GM18502 (cell line): ENCODE results near the gene FNDC3B.

Experiments used
- ATAC-seq: cut with Tn5 transposase; IDR thresholded peaks from one replicate; pipeline ENCODE4 v1.9.1; 2021; ENCODE audit warnings: mild to moderate bottlenecking; ENCODE audit not compliant: unreplicated experiment, poor library complexity

Gene FNDC3B

DNA sequence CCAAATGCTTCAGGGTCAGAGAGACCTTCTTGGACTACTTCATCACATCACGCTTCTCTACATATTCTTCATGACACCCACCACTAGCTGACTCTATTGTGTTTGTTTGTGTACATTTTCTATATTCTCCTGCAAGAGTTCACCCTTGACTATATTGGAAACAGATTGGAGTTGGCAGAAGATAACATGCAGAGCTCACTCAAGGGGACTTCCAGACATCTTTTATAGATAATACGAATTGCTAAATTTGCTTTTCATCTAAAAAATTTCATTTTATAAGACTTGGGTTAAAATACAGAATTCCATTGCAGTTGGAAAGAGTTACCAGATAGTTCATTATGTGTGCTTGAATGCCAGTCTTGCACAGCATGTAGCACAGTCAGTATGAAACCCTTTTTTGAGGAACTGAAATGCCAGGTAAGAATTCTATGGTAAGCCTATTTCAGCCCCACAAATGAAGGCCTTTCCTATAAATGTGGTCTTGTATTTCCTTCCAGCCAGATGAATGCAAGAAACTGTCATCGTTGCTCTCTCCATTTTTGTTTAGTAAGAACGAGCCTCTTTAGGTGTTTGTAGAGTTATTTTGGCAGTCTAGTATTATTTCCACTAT, 231.3 kb downstream of the FNDC3B start:
- ATAC-seq: peak; percentile 98

DNA sequence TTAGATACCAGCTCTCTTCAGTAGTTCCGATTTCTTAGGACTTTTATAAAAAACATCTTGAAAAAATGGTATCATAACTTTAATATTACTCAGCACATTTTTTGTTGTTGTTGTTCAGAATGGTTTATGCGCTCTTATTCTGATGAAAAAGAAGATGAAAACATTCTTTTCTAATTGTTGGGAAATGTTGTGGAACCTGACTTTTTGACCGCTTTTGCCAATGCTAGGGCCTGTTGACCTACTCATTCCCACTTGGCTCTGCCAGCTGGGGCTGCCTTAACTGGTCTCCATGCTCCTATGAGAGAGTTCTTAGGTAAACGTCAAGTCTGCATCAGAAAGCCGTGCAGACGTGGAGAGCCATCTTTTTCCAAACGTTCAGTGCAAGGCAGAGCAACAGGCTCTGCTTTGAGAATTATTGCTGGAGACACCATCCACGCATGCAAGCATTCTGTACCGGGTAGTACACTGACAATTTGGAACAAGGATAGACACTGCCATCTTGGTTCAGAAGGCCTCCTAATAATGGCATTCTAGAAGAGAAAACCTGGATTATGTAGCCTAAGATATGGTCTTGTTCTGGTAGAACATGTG, 232.1 kb downstream of the FNDC3B start:
- ATAC-seq: no peak

DNA sequence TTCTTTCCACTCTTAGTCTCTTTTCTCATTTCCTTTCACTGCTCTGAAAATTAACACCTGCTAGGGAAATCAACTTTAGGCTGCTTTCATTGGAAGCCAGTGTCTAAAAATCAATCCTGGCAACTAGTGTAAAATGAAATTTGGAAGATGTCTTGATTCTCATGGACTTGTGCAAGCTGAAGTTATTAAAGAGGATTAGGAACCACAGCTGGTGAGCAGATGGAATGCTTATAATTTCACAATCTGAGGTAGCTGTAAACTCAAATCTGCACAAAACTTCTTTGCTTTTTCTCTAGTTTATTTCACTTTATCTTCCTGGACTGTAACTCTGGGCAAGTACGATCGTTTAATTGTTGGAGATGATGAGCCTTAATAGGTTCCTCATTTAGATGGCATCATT, 233.3 kb downstream of the FNDC3B start:
- no peak for ATAC-seq

DNA sequence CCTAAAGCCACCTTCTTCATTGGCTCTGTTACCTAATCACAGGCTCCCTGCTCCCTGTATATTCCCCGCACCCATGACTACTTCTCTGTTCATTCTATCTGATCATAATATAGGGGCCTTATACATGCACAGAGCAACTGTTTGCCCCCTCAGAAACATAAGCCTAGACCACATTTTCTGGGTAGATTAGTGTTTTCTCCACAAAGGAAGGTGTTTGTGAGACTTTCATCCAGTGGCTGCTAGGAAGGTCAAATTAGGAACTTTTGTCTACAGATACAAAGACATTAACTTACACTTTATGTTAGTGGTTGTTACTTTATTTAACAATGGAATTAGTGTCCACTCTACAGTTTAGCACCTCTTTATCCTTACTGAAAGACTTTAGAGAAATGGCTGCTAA, 234.0 kb downstream of the FNDC3B start:
- no peak for ATAC-seq

- ATAC-seq: no peak
Observed at GRCh38 chr3:172274906-172275305, 235.5 kb downstream of the FNDC3B start.

- ATAC-seq: no peak
Observed at GRCh38 chr3:172275586-172275985, 236.2 kb downstream of the FNDC3B start.

DNA sequence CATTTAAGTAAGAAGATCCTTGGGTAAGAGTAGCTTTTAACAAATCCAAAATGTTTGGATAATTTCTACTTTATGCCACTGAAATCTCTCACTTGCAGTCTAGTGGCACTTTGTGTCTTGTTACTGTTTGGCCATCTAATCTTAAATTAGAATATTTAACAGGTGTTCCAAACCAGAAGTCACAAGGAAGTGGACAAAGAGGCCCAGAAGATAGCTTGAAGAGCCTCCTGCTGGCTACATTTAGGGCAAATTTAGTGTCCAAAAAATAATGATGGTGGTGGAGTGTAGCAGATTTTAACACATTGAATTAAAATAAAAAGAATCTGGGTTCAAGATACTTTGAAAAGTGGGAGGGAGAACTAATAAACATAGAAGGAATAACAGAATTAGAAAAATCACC, 236.7 kb downstream of the FNDC3B start:
- no peak for ATAC-seq

GRCh38 chr3:172277151-172277652, 237.8 kb downstream of the FNDC3B start:
- no peak for ATAC-seq

- ATAC-seq: no peak
Observed at GRCh38 chr3:172279191-172279640, 239.8 kb downstream of the FNDC3B start.

- no peak for ATAC-seq
Observed at GRCh38 chr3:172279974-172280373, 240.6 kb downstream of the FNDC3B start.

DNA sequence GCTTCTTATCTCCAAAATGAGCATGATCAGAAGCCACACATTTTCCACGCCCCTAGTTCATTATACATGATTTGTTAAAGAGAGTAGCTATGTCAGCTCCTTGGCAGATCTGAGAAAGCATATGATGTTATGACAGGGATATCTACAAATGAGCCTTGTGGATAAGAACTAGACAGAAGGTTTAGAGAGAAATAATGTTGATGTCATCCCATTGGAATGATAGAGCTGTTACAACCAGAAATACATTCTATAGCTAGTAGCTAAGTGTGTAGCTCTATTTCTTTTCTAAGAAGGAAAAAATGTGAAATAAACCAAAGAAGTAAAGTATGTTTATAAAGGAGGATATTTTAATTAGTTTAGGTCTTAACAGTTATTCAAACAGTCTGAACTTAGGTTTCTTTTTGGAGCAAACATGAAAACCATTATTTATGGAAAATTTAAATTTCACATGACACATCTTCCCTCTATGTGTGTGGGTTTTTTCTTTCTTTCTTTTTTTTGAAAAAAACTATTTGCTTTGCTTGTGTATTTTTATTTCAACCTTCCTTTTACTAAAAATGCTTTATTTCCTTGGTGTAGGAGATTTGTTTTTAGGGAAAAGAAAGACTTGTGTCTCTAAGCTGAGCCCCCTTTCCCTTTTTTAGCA, 241.2 kb downstream of the FNDC3B start:
- no peak for ATAC-seq

GRCh38 chr3:172281884-172282283, 242.5 kb downstream of the FNDC3B start:
- ATAC-seq: no peak

DNA sequence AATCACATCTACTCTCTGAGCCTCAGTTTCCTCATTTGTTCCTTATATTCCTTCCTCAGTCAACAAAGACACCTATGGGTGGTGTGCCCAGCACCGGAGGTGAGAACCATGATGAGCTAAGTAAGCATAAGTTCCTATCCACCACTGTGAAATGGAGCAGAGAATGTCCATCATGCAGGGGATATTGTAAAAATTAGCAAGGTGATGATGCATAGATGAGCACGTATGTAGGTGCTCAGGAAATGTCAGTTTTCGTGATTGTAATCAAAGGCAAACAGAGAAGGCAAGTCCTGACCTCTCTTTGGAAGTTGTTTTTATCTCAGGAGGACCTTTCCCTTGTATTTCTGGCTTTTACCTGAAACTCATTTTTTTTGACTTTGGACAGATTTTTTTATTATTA, 243.5 kb downstream of the FNDC3B start:
- no peak for ATAC-seq

DNA sequence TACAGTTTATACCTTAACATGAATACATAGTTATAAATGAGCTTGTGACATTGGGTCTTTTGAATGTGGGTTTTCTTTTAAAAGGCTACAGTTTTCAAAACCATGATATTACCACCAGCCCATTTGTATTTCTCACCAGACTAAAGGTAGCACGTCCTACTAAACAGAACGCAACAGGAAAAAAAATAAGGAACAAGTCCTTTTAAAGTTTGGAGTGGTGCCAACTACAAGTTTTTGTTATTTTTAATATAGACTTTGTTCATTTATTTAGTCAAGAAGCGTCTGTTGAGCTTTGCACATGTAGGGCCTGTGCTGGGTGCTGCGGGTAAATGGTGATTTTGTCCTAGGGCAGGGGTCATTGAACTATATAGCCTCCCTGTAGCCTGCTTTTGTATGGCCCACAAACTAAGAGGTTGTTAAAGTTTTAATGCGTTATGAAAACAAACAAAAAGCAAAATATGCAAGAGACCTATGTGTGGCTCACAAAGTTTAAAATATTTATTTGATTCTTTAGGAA, 244.5 kb downstream of the FNDC3B start:
- no peak for ATAC-seq

DNA sequence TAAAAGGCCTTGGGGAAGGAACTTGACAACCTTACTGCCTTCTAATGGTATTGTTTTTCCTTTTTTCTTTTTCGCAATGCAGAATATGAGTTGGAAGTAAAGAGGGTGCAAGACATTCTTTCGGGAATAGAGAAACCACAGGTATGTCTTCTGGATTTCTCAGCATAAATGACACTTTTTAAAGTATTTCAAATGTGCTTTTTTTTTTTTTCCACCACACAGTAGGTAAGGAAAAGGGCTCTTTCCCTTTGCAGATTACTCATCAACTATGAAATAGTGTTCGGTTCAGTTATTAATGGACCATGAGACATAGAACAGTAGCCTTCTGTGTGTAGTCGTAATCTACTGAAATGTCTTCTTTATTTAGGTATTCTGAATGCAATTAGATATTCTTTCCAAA, 246.5 kb downstream of the FNDC3B start:
- no peak for ATAC-seq

GRCh38 chr3:172286548-172287148, 247.3 kb downstream of the FNDC3B start:
- ATAC-seq: no peak

GRCh38 chr3:172287937-172288477, 248.6 kb downstream of the FNDC3B start:
- ATAC-seq: no peak

DNA sequence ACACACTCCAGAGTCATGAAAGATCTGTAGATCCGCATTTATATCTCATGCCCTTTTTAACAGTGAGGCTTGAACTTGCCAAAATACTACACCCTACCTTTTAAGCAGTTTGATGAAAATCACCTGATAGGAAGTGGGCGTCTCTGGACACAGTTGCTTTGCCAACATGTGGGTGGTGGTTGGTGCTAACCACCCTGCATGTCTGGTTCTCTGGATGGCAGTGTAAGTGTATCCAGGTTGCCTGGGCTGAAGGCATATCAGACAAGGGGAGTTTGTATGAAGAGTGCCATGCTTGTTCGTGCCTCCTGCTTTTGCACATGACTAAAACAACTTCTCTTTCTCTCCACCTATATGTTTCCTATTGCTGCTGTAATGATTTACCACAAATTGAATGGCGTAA, 249.3 kb downstream of the FNDC3B start:
- ATAC-seq: no peak

- ATAC-seq: peak; percentile 73
Observed at GRCh38 chr3:172289583-172289982, 250.2 kb downstream of the FNDC3B start.

DNA sequence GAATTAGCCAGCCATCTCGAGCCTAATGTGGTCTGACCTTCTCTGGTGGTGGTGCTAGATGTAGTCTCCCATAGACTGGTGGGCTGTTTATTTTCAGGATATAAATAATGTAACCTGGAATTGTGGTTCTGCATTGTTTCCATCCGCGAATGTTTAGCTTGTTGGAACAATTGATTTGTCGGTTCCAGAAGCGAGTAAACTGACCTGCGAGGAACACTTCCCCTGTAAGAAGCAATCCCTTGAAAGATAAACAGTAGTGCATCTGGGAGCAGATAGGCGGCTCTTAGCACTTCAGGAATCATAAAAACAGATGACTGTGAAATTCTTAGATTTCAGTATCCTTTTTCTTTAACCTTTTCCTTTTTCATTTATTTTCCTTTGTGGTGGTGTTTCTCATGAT, 251.1 kb downstream of the FNDC3B start:
- no peak for ATAC-seq

- ATAC-seq: no peak
Observed at GRCh38 chr3:172291650-172292049, 252.3 kb downstream of the FNDC3B start.
